Endothelial cell (in vitro differentiated cells): ENCODE results near the gene STK32A. TPM values are rescaled to one million over a fixed set of nuclear protein-coding genes. Genes with fewer than 3 reads are reported as not detected.

Experiments
- DNase-seq: peaks from one replicate; pipeline ENCODE4 v3.0.0; 2021; ENCODE audit warnings: low spot score
- H3K27ac Mint-ChIP-seq: one replicate; pipeline ENCODE4 v1.8.0; 2021; ENCODE audit warnings: mixed read lengths, inconsistent platforms; ENCODE audit not compliant: unreplicated experiment
- H3K27me3 Mint-ChIP-seq: one replicate; pipeline ENCODE4 v1.8.0; 2021; ENCODE audit warnings: mild to moderate bottlenecking, moderate library complexity, mixed read lengths, inconsistent platforms; ENCODE audit not compliant: unreplicated experiment
- H3K36me3 Mint-ChIP-seq: one replicate; pipeline ENCODE4 v1.8.0; 2021; ENCODE audit warnings: mild to moderate bottlenecking, low read depth, mixed read lengths, inconsistent platforms; ENCODE audit not compliant: unreplicated experiment
- H3K4me1 Mint-ChIP-seq: one replicate; pipeline ENCODE4 v1.8.0; 2021; ENCODE audit warnings: mild to moderate bottlenecking, mixed read lengths, inconsistent platforms; ENCODE audit not compliant: unreplicated experiment
- H3K4me3 Mint-ChIP-seq: one replicate; pipeline ENCODE4 v1.8.0; 2021; ENCODE audit warnings: mild to moderate bottlenecking, mixed read lengths, inconsistent platforms; ENCODE audit not compliant: unreplicated experiment
- H3K9me3 Mint-ChIP-seq: one replicate; pipeline ENCODE4 v1.8.0; 2021; ENCODE audit warnings: mixed read lengths, inconsistent platforms; ENCODE audit not compliant: unreplicated experiment
- total RNA-seq: library from RNA; stranded (reverse); fragmentation: NEBNext Ultra II Directional; extraction: Animal tissue kit (Norgen Biotek cat#: 25700); gene quantifications from one replicate; pipeline ENCODE4 v1.2.1, GENCODE V29; 2021; ENCODE audit not compliant: unreplicated experiment
- TF ChIP-seq, protein P1 (sequence below): fragments of 200-600 bp; sonication (generic); IDR thresholded peaks from one replicate; pipeline ENCODE4 v1.5.0; 2021; ENCODE audit warnings: antibody characterized with exemption; ENCODE audit not compliant: unreplicated experiment

Gene STK32A
- total RNA-seq, 1 donor from 2014 or later: 0.87 TPM

DNA sequence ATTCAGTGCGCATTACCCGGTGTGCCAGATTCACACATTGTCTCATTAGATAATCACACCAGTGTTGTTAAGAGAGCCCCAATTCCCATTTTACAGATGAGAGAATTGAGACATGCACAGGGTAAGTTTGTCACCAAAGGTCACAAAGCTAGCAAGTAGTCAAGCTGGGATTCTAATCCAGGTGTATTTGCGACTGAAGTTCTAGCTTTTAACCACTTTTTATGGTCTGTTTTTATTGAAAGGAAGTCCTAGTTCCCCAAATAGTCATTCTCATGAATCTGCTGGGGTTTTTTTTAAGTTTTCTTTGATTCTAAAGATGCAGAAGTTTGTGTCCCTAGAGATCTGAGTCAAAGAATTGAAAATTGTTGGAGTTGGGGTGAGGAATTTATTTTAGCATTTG is 138.5 kb downstream of the STK32A start:
- H3K36me3 Mint-ChIP-seq: no peaks in the 10 kb centered on the region
- TF ChIP-seq, protein P1, sequence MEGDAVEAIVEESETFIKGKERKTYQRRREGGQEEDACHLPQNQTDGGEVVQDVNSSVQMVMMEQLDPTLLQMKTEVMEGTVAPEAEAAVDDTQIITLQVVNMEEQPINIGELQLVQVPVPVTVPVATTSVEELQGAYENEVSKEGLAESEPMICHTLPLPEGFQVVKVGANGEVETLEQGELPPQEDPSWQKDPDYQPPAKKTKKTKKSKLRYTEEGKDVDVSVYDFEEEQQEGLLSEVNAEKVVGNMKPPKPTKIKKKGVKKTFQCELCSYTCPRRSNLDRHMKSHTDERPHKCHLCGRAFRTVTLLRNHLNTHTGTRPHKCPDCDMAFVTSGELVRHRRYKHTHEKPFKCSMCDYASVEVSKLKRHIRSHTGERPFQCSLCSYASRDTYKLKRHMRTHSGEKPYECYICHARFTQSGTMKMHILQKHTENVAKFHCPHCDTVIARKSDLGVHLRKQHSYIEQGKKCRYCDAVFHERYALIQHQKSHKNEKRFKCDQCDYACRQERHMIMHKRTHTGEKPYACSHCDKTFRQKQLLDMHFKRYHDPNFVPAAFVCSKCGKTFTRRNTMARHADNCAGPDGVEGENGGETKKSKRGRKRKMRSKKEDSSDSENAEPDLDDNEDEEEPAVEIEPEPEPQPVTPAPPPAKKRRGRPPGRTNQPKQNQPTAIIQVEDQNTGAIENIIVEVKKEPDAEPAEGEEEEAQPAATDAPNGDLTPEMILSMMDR: no peak
- no peak overlapping the region for H3K4me3 Mint-ChIP-seq
- no peak overlapping the region for H3K27ac Mint-ChIP-seq
- H3K9me3 Mint-ChIP-seq: no peaks in the 10 kb centered on the region
- peaks cover 3% of the 10 kb centered on the region for H3K4me1 Mint-ChIP-seq
- peaks cover 1% of the 10 kb centered on the region for H3K27me3 Mint-ChIP-seq
- no peak for DNase-seq

DNA sequence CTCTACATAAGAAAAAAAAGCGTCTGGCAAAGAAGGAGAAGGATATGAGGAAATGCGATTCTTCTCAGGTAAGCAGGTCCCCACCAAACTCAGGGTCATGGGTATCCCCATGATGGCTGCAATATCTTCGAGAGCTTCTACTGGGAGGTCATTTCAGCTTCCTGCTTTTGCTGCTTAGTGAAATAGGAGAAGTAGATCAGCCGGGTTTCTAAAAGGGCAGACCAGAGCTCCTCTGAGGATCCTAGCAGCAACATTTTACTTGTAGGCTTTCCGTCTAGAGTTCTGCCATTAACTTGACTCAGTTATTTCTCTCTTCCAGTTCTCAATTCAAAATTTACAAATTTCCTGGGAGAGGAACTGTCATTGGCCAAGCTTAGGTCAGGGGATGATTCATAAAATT is 140.3 kb downstream of the STK32A start:
- H3K4me3 Mint-ChIP-seq: no peak overlapping the region
- H3K4me1 Mint-ChIP-seq: peaks cover 3% of the 10 kb centered on the region
- H3K27ac Mint-ChIP-seq: no peak overlapping the region
- TF ChIP-seq, protein P1: no peak
- H3K27me3 Mint-ChIP-seq: peaks cover 1% of the 10 kb centered on the region
- H3K9me3 Mint-ChIP-seq: no peaks in the 10 kb centered on the region
- no peak for DNase-seq
- no peaks in the 10 kb centered on the region for H3K36me3 Mint-ChIP-seq

DNA sequence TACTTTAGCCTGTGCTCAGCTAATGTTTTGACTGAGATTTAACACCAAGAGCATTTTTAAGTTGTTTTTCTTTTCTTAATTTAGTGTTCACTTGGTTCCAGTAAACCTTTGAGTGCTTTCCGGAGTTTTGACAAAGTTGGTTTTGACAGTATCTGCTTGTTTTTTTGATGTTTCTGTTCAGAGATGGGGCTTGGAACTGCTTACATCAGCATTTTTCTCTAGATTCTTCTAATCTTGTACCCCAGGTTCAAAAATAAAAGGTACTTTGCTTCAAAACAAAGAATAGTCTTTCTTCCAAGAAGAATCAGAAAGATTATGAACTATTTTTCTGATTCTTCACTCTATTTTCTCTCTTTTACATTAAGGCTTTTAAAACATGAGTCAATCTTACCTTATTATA is 142.9 kb downstream of the STK32A start:
- H3K36me3 Mint-ChIP-seq: no peaks in the 10 kb centered on the region
- H3K9me3 Mint-ChIP-seq: no peaks in the 10 kb centered on the region
- H3K4me1 Mint-ChIP-seq: no peaks in the 10 kb centered on the region
- no peak overlapping the region for H3K4me3 Mint-ChIP-seq
- no peak overlapping the region for H3K27ac Mint-ChIP-seq
- H3K27me3 Mint-ChIP-seq: peaks cover 1% of the 10 kb centered on the region
- no peak for DNase-seq
- TF ChIP-seq, protein P1: no peak

DNA sequence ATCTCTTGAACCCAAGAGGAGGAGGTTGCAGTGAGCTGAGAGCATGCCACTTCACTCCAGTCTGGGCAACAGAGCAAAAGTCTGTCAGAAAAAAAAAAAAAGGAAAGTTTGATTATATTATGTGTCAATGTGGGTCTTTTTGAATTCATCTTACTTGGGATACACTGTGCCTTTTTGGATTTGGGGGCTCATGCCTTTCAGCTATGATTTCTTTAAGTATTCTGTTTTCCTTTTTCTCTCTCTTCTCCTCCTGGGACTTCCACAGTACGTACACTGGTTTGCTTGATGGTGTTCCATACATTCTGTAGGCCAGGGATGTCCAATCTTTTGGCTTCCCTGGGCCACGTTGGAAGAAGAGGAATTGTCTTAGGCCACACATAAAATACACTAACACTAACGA is 146.7 kb downstream of the STK32A start:
- H3K27me3 Mint-ChIP-seq: peaks cover 1% of the 10 kb centered on the region
- no peaks in the 10 kb centered on the region for H3K36me3 Mint-ChIP-seq
- no peak overlapping the region for H3K27ac Mint-ChIP-seq
- no peak for DNase-seq
- no peaks in the 10 kb centered on the region for H3K9me3 Mint-ChIP-seq
- H3K4me3 Mint-ChIP-seq: no peak overlapping the region
- TF ChIP-seq, protein P1: no peak
- no peaks in the 10 kb centered on the region for H3K4me1 Mint-ChIP-seq

DNA sequence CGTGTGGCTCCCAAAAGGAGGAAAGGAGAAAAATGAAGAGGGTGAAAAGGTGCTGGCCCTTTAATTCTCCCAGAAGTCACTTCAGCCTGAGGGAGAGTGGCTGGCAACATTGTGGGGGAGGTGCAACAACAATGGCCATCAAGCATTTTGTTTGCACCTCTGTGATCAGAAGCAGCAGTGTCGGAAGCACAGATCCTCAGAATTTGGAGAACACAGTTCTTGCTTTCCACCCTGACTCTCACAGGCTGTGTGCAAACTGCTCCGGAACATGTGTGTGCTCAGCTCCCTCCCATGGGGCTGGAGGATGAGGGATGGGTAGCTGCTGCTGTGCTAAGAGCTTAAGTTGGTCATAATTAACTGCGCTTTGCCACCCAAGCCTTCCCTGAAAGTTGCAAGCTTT is 147.9 kb downstream of the STK32A start:
- Mint-ChIP-seq H3K27ac (no peak overlapping the region), H3K27me3 (no peaks in the 10 kb centered on the region), H3K4me1 (peaks cover 6% of the 10 kb centered on the region), H3K4me3 (no peak overlapping the region), H3K9me3 (no peaks in the 10 kb centered on the region), H3K36me3 (no peaks in the 10 kb centered on the region)
- TF ChIP-seq, protein P1: no peak
- DNase-seq: no peak
